A549 (cell line): ENCODE results near the gene CDC14A. TPM values are rescaled to one million over a fixed set of nuclear protein-coding genes. Genes with fewer than 3 reads are reported as not detected.

Source experiments
- ATAC-seq, 2 experiments: fragments of 200-7000 bp in 1 of 2; fragments of >200 bp in 1 of 2; cut with Nextera tagmentation in 1 of 2; cut with Tn5 transposase in 1 of 2; 3 replicates each; pipeline versions ENCODE4 v1.8.0 to v1.9.1; 2018 to 2020; ENCODE audit warnings: mild to moderate bottlenecking in 1 of 2, moderate library complexity in 1 of 2
- CTCF ChIA-PET: fragments of 300-600 bp; sonication (Branson Sonifier 250); formaldehyde crosslinking; extraction: SDS; loops from one replicate; lab custom pipeline; 2021; ENCODE audit warnings: antibody characterized with exemption, inconsistent platforms; lab: Yijun Ruan, JAX
- POLR2A ChIA-PET: fragments of 350-600 bp; formaldehyde crosslinking; extraction: SDS; loops from one replicate; lab custom pipeline; 2021; ENCODE audit warnings: antibody characterized with exemption, inconsistent platforms; lab: Yijun Ruan, JAX
- DNase-seq, 2 experiments: peaks; one replicate each; pipeline versions ENCODE4 v3.0.0 to v3.0.0-alpha.2; 2011 to 2016; ENCODE audit warnings: low read depth in 1 of 2, low spot score in 1 of 2
- FAIRE-seq: peaks from 2 replicates; lab custom pipeline; 2011; peaks lifted over from hg19 to GRCh38; lab: Jason Lieb, UNC
- H3K27ac ChIP-seq, 2 experiments: fragments of >200 bp; sonication (Bioruptor Twin); formaldehyde crosslinking; 3 replicates each; pipeline ENCODE4 v1.5.1; 2016 to 2017
- H3K4me1 ChIP-seq: fragments of >200 bp; sonication (Bioruptor Twin); formaldehyde crosslinking; 3 replicates; pipeline ENCODE4 v1.6.1; 2016
- H3K4me2 ChIP-seq: fragments of >200 bp; sonication (Bioruptor Twin); formaldehyde crosslinking; 3 replicates; pipeline ENCODE4 v1.6.1; 2016
- H3K4me3 ChIP-seq: fragments of >200 bp; sonication (Bioruptor Twin); formaldehyde crosslinking; 3 replicates; pipeline ENCODE4 v1.5.1; 2016
- H3K9me3 ChIP-seq: fragments of >200 bp; sonication (Bioruptor Twin); formaldehyde crosslinking; 3 replicates; pipeline ENCODE4 v1.6.1; 2016
- ATOH8 ChIP-seq: fragments of 250-450 bp; sonication (Bioruptor Pico); IDR thresholded peaks from 2 replicates; pipeline ENCODE4 v1.5.0; 2020; ENCODE audit warnings: low read depth, mild to moderate bottlenecking, moderate library complexity
- CBX8 ChIP-seq: fragments of 200-600 bp; sonication (generic); IDR thresholded peaks from 2 replicates; pipeline ENCODE4 v1.6.1; 2016
- CEBPB ChIP-seq, 2 experiments: fragments of >200 bp in 1 of 2; sonication (Bioruptor Twin) in 1 of 2; formaldehyde crosslinking in 1 of 2; IDR thresholded peaks; 2 replicates each; pipeline ENCODE4 v1.6.1; 2012 to 2016
- CHD2 ChIP-seq: fragments of 150-350 bp; IDR thresholded peaks from 2 replicates; pipeline ENCODE4 v1.6.1; 2014; ENCODE audit warnings: low read length; ENCODE audit not compliant: partially characterized antibody
- CHD4 ChIP-seq: fragments of 200-600 bp; sonication (generic); IDR thresholded peaks from 2 replicates; pipeline ENCODE4 v1.6.1; 2016; ENCODE audit warnings: antibody characterized with exemption, mild to moderate bottlenecking, borderline replicate concordance
- CTCF ChIP-seq: fragments of >200 bp; sonication (Bioruptor Twin); formaldehyde crosslinking; IDR thresholded peaks from 3 replicates; pipeline ENCODE4 v1.5.1; 2016
- FOSL2 ChIP-seq, 2 experiments: fragments of 450-650 bp in 1 of 2; fragments of >200 bp in 1 of 2; sonication (Bioruptor Twin) in 1 of 2; formaldehyde crosslinking; IDR thresholded peaks; 2 replicates each; pipeline versions ENCODE4 v1.5.0 to v1.6.1; 2016 to 2020; ENCODE audit warnings: mild to moderate bottlenecking in 1 of 2, moderate library complexity in 1 of 2
- GATA3 ChIP-seq: IDR thresholded peaks from 2 replicates; pipeline ENCODE4 v1.6.1; 2012; ENCODE audit warnings: borderline replicate concordance
- HOXA7 ChIP-seq: fragments of 250-450 bp; sonication (Bioruptor Pico); IDR thresholded peaks from 2 replicates; pipeline ENCODE4 v1.5.0; 2020; ENCODE audit warnings: mild to moderate bottlenecking, moderate library complexity
- JUN ChIP-seq, 2 experiments: fragments of >200 bp; sonication (Bioruptor Twin); formaldehyde crosslinking; IDR thresholded peaks; 2 replicates in 1 of 2; 3 replicates in 1 of 2; pipeline ENCODE4 v1.6.1; 2016 to 2017
- MYC ChIP-seq: IDR thresholded peaks from 2 replicates; pipeline ENCODE4 v1.6.1; 2012; ENCODE audit warnings: mild to moderate bottlenecking, inconsistent platforms, low read length, improper control_type of control experiment, borderline replicate concordance
- NFE2L2 ChIP-seq: fragments of 150-350 bp; conservative IDR thresholded peaks from 2 replicates; pipeline ENCODE4 v1.6.1; 2014; ENCODE audit warnings: low read length
- NPAS2 ChIP-seq: fragments of 250-450 bp; sonication (Bioruptor Pico); IDR thresholded peaks from 2 replicates; pipeline ENCODE4 v1.8.0; 2022; ENCODE audit warnings: mild to moderate bottlenecking, moderate library complexity, borderline replicate concordance
- PBX3 ChIP-seq: IDR thresholded peaks from 2 replicates; pipeline ENCODE4 v1.6.1; 2012
- RAD21 ChIP-seq, 2 experiments: fragments of >200 bp in 1 of 2; sonication (Bioruptor Twin) in 1 of 2; formaldehyde crosslinking in 1 of 2; IDR thresholded peaks in 1 of 2; conservative IDR thresholded peaks in 1 of 2; 2 replicates in 1 of 2; 3 replicates in 1 of 2; pipeline ENCODE4 v1.6.1; 2012 to 2018; ENCODE audit warnings: inconsistent platforms in 1 of 2
- RCOR1 ChIP-seq: fragments of 150-350 bp; IDR thresholded peaks from 2 replicates; pipeline ENCODE4 v1.6.1; 2014; ENCODE audit warnings: antibody characterized with exemption, low read length, low read depth
- REST ChIP-seq: fragments of 200-600 bp; sonication (generic); IDR thresholded peaks from 2 replicates; pipeline ENCODE4 v1.6.1; 2016; ENCODE audit warnings: antibody characterized with exemption, mild to moderate bottlenecking, moderate library complexity
- RNF2 ChIP-seq: fragments of 200-600 bp; sonication (generic); IDR thresholded peaks from 2 replicates; pipeline ENCODE4 v1.6.1; 2016; ENCODE audit warnings: low read depth, mild to moderate bottlenecking, antibody characterized with exemption, moderate library complexity, borderline replicate concordance
- SMC3 ChIP-seq: fragments of >200 bp; sonication (Bioruptor Twin); formaldehyde crosslinking; IDR thresholded peaks from 3 replicates; pipeline ENCODE4 v1.6.1; 2018; ENCODE audit warnings: inconsistent platforms
- TP53 ChIP-seq: fragments of 250-450 bp; sonication (Bioruptor Pico); IDR thresholded peaks from 2 replicates; pipeline ENCODE4 v1.5.0; 2021; ENCODE audit warnings: mild to moderate bottlenecking, moderate library complexity
- USF2 ChIP-seq: fragments of 450-650 bp; IDR thresholded peaks from 2 replicates; pipeline ENCODE4 v1.6.1; 2014; ENCODE audit warnings: antibody characterized with exemption
- polyA plus RNA-seq, 4 experiments: library from polyadenylated mRNA; depleted of rRNA in 3 of 4; stranded (reverse); fragments of >200 nt; fragmentation: RNase III in 1 of 4; extraction: RNeasy Plus Mini Kit Qiagen cat#74134 plus additional on column Dnase treatment in 1 of 4; gene quantifications; 2 replicates in 3 of 4; 3 replicates in 1 of 4; pipeline ENCODE4 v1.2.3, GENCODE V29; 2011 to 2017

CDC14A gene
- polyA plus RNA-seq, 2 of the 4 experiments (the other 2 are of a cell fraction): 1.6 to 4.1 TPM

- TF ChIP-seq REST: no peak
Observed at GRCh38 chr1:100423832-100424337, 71.6 kb downstream of the CDC14A start (continued).

GRCh38 chr1:100428160-100428559 lies 75.9 kb downstream of the CDC14A start:
- TF ChIP-seq RCOR1 (no peak), CHD4 (no peak), PBX3 (no peak), JUN (IDR thresholded peaks at IDR 0.05) (no peak), NPAS2 (CRISPR knock-in tag) (no peak), SMC3 (no peak), RNF2 (no peak), CTCF (no peak), RAD21 (conservative IDR thresholded peaks at IDR 0.05 in 1 of 2, IDR thresholded peaks at IDR 0.05 in 1 of 2) (no peak), FOSL2 (IDR thresholded peaks at IDR 0.05) (no peak), FOSL2 (CRISPR knock-in tag; IDR thresholded peaks at IDR 0.05) (no peak), CHD2 (no peak), TP53 (CRISPR knock-in tag) (no peak), HOXA7 (CRISPR knock-in tag) (no peak), MYC (no peak), NFE2L2 (no peak), GATA3 (no peak), CBX8 (no peak), USF2 (no peak), CEBPB (IDR thresholded peaks at IDR 0.05) (no peak), ATOH8 (CRISPR knock-in tag) (no peak)
- FAIRE-seq (no peak), DNase-seq (no peak), ATAC-seq (no peak)
- Histone ChIP-seq H3K4me2 (no peak overlapping the region), H3K4me3 (no peak overlapping the region), H3K9me3 (no peaks in the 10 kb centered on the region), H3K4me1 (no peaks in the 10 kb centered on the region), H3K27ac (no peak overlapping the region)
- ChIA-PET POLR2A (no interaction called here), CTCF (interaction anchor here (0.6 kb wide), 1 partner anchor 28 kb away, joined by 4 read pairs; no protein-coding TSS in a partner anchor)
